ENCODE measurements around the gene RREB1. TPM values are rescaled to one million over a fixed set of nuclear protein-coding genes. Genes with fewer than 3 reads are reported as not detected.

Gene RREB1
- total RNA-seq, 2 experiments from 2014 or later, result 10.8 to 12.2 TPM

- intact Hi-C loops (cut with micrococcal nuclease), result loop anchor here (5.0 kb wide), 1 partner anchor 325 kb away; no protein-coding TSS in a partner anchor
- H3K27ac Mint-ChIP-seq, result no peak overlapping the region
- H3K4me1 Mint-ChIP-seq (ENCODE audit: low read depth), result peaks cover 21% of the 10 kb centered on the region
- CTCF ChIA-PET, result interaction anchor here (0.7 to 2.0 kb wide), 7 partner anchors 10 to 529 kb away, joined by 3 to 14 read pairs (median 6); no protein-coding TSS in a partner anchor
- H3K4me3 Mint-ChIP-seq, result no peak overlapping the region
- no peaks in the 10 kb centered on the region for H3K27me3 Mint-ChIP-seq (ENCODE audit: low read depth)
- H3K9me3 Mint-ChIP-seq, result no peaks in the 10 kb centered on the region
- no peak for DNase-seq
- H3K36me3 Mint-ChIP-seq (ENCODE audit: low read depth), result peaks cover 2% of the 10 kb centered on the region
Observed at GRCh38 chr6:7241709-7242645, 134.2 kb downstream of the RREB1 start.

DNA sequence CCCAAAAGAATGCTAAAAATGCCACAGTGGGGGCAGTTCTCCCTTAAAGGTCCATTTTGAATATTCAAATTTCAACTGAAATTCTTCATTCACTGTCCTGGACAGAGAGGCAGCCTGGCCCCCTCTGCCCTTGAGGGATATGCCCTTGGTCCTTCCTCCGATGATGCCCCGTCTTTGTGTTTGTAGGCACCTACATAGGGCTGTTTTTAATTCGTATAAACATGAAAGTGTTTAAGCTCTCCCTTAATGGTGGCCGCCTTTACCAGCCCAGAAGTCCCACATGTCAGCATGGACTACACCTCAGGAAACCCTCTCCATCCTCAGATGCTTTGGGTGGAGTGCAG, 135.0 kb downstream of the RREB1 start:
- Mint-ChIP-seq H3K27ac (no peak overlapping the region), H3K4me1 (ENCODE audit: low read depth) (peaks cover 20% of the 10 kb centered on the region), H3K36me3 (ENCODE audit: low read depth) (peaks cover 2% of the 10 kb centered on the region), H3K27me3 (ENCODE audit: low read depth) (no peaks in the 10 kb centered on the region), H3K4me3 (no peak overlapping the region), H3K9me3 (no peaks in the 10 kb centered on the region)
- intact Hi-C loops (cut with micrococcal nuclease), result loop anchor here (1.0 to 5.0 kb wide), 6 partner anchors 326 to 686 kb away; no protein-coding TSS in a partner anchor
- DNase-seq, result no peak
- CTCF ChIA-PET, result interaction anchor here (0.6 to 2.0 kb wide), 22 partner anchors 8 to 566 kb away, joined by 3 to 14 read pairs (median 4); no protein-coding TSS in a partner anchor

- CTCF ChIA-PET, result interaction anchor here (0.6 to 2.0 kb wide), 36 partner anchors 9 to 567 kb away, joined by 3 to 14 read pairs (median 4); no protein-coding TSS in a partner anchor
- Mint-ChIP-seq H3K36me3 (ENCODE audit: low read depth) (peaks cover 5% of the 10 kb centered on the region), H3K4me3 (no peak overlapping the region), H3K4me1 (ENCODE audit: low read depth) (peaks cover 19% of the 10 kb centered on the region), H3K9me3 (no peaks in the 10 kb centered on the region), H3K27ac (no peak overlapping the region), H3K27me3 (ENCODE audit: low read depth) (no peaks in the 10 kb centered on the region)
- peak; percentile 64 for DNase-seq
- intact Hi-C loops (cut with micrococcal nuclease), result loop anchor here (1.0 to 5.0 kb wide), 6 partner anchors 326 to 686 kb away; no protein-coding TSS in a partner anchor
Observed at GRCh38 chr6:7243179-7243981, 135.6 kb downstream of the RREB1 start.

GRCh38 chr6:7245668-7246393, 138.1 kb downstream of the RREB1 start:
- H3K9me3 Mint-ChIP-seq, result no peaks in the 10 kb centered on the region
- no peak overlapping the region for H3K4me3 Mint-ChIP-seq
- no peaks in the 10 kb centered on the region for H3K27me3 Mint-ChIP-seq (ENCODE audit: low read depth)
- intact Hi-C loops (cut with micrococcal nuclease), result no loop called here
- CTCF ChIA-PET, result interaction anchor here (1.0 to 1.4 kb wide), 2 partner anchors 522 to 569 kb away, joined by 3 to 4 read pairs; no protein-coding TSS in a partner anchor
- H3K36me3 Mint-ChIP-seq (ENCODE audit: low read depth), result peaks cover 9% of the 10 kb centered on the region
- peaks cover 14% of the 10 kb centered on the region for H3K4me1 Mint-ChIP-seq (ENCODE audit: low read depth)
- no peak for DNase-seq
- no peak overlapping the region for H3K27ac Mint-ChIP-seq

GRCh38 chr6:7246401-7247178, 138.8 kb downstream of the RREB1 start:
- intact Hi-C loops (cut with micrococcal nuclease), result no loop called here
- Mint-ChIP-seq H3K27me3 (ENCODE audit: low read depth) (no peaks in the 10 kb centered on the region), H3K4me1 (ENCODE audit: low read depth) (peaks cover 14% of the 10 kb centered on the region), H3K9me3 (no peaks in the 10 kb centered on the region), H3K4me3 (no peak overlapping the region), H3K36me3 (ENCODE audit: low read depth) (peaks cover 12% of the 10 kb centered on the region), H3K27ac (no peak overlapping the region)
- CTCF ChIA-PET, result interaction anchor here (1.0 to 1.6 kb wide), 2 partner anchors 522 to 523 kb away, joined by 3 to 4 read pairs; no protein-coding TSS in a partner anchor
- no peak for DNase-seq

GRCh38 chr6:7247179-7247456, 139.4 kb downstream of the RREB1 start:
- Mint-ChIP-seq H3K4me3 (no peak overlapping the region), H3K36me3 (ENCODE audit: low read depth) (peaks cover 12% of the 10 kb centered on the region), H3K4me1 (ENCODE audit: low read depth) (peaks cover 12% of the 10 kb centered on the region), H3K27me3 (ENCODE audit: low read depth) (no peaks in the 10 kb centered on the region), H3K27ac (no peak overlapping the region), H3K9me3 (no peaks in the 10 kb centered on the region)
- DNase-seq, result no peak
- intact Hi-C loops (cut with micrococcal nuclease), result no loop called here
- CTCF ChIA-PET, result interaction anchor here (1.6 kb wide), 1 partner anchor 522 kb away, joined by 4 read pairs; no protein-coding TSS in a partner anchor

- H3K4me1 Mint-ChIP-seq (ENCODE audit: low read depth), result peaks cover 7% of the 10 kb centered on the region
- CTCF ChIA-PET, result interaction anchor here (1.6 kb wide), 1 partner anchor 523 kb away, joined by 4 read pairs; no protein-coding TSS in a partner anchor
- intact Hi-C loops (cut with micrococcal nuclease), result no loop called here
- H3K9me3 Mint-ChIP-seq, result no peaks in the 10 kb centered on the region
- no peak for DNase-seq
- H3K27ac Mint-ChIP-seq, result no peak overlapping the region
- H3K4me3 Mint-ChIP-seq, result no peak overlapping the region
- H3K27me3 Mint-ChIP-seq (ENCODE audit: low read depth), result no peaks in the 10 kb centered on the region
- peaks cover 12% of the 10 kb centered on the region for H3K36me3 Mint-ChIP-seq (ENCODE audit: low read depth)
Observed at GRCh38 chr6:7247828-7248227, 140.1 kb downstream of the RREB1 start.

DNA sequence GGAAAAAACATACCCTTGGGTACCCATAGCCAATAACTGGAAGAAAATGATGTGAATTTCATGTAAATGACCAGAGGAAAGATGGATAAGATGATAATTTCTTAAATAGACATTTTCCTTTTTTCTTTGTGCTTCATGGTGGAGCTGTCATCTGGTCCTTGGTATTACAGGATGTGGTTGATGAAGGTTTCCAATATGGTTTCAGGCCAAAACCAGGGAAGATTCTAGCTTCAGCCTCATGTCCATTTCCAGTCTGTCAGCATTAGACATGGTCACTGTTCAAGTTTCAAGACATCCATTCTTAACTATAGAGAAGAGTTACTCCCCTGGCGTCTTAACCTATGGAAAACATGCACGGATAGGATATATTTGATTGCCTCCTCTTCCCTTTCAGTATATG, 141.6 kb downstream of the RREB1 start:
- no peak for DNase-seq

GRCh38 chr6:7249946-7250643, 142.3 kb downstream of the RREB1 start:
- CTCF ChIA-PET, result interaction anchor here (1.4 kb wide), 1 partner anchor 573 kb away, joined by 4 read pairs; no protein-coding TSS in a partner anchor
- H3K27me3 Mint-ChIP-seq (ENCODE audit: low read depth), result no peaks in the 10 kb centered on the region
- intact Hi-C loops (cut with micrococcal nuclease), result no loop called here
- H3K36me3 Mint-ChIP-seq (ENCODE audit: low read depth), result peaks cover 12% of the 10 kb centered on the region
- H3K27ac Mint-ChIP-seq, result no peak overlapping the region
- H3K4me3 Mint-ChIP-seq, result no peak overlapping the region
- no peaks in the 10 kb centered on the region for H3K9me3 Mint-ChIP-seq
- H3K4me1 Mint-ChIP-seq (ENCODE audit: low read depth), result no peaks in the 10 kb centered on the region
- DNase-seq, result no peak

More for the DNA sequence above, 141.6 kb downstream of the RREB1 start:
- Mint-ChIP-seq H3K36me3 (ENCODE audit: low read depth) (peaks cover 12% of the 10 kb centered on the region), H3K9me3 (no peaks in the 10 kb centered on the region), H3K4me3 (no peak overlapping the region), H3K27me3 (ENCODE audit: low read depth) (no peaks in the 10 kb centered on the region), H3K4me1 (ENCODE audit: low read depth) (no peaks in the 10 kb centered on the region), H3K27ac (no peak overlapping the region)
- intact Hi-C loops (cut with micrococcal nuclease), result no loop called here
- CTCF ChIA-PET, result interaction anchor here (1.4 kb wide), 1 partner anchor 572 kb away, joined by 4 read pairs; no protein-coding TSS in a partner anchor

GRCh38 chr6:7250812-7251211, 143.1 kb downstream of the RREB1 start:
- Mint-ChIP-seq H3K27me3 (ENCODE audit: low read depth) (no peaks in the 10 kb centered on the region), H3K36me3 (ENCODE audit: low read depth) (peaks cover 12% of the 10 kb centered on the region), H3K4me3 (no peak overlapping the region), H3K4me1 (ENCODE audit: low read depth) (no peaks in the 10 kb centered on the region), H3K9me3 (peaks cover 7% of the 10 kb centered on the region), H3K27ac (no peak overlapping the region)
- no peak for DNase-seq
- CTCF ChIA-PET, result no interaction called here
- intact Hi-C loops (cut with micrococcal nuclease), result no loop called here

All from activated naive CD4-positive, alpha-beta T cell treated with anti-CD3 and anti-CD28 coated beads for 36 hours (primary cell).